Fibroblast of the aortic adventitia (primary cell): Measurements from ENCODE around the gene ATP5PB. TPM values are rescaled to one million over a fixed set of nuclear protein-coding genes. Genes with fewer than 3 reads are reported as not detected.

ENCODE experiments used
- DNase-seq: peaks from one replicate; pipeline ENCODE4 v3.0.0-alpha.2; 2010; ENCODE audit warnings: low read depth
- H3K4me3 ChIP-seq: 2 replicates; pipeline ENCODE4 v1.5.1; 2011; ENCODE audit warnings: low read depth, mild to moderate bottlenecking, control low read depth, low read length, moderate library complexity
- CTCF ChIP-seq: IDR thresholded peaks from 2 replicates; pipeline ENCODE4 v1.5.1; 2011; ENCODE audit warnings: mild to moderate bottlenecking, low read length, control low read depth, inconsistent platforms; ENCODE audit not compliant: insufficient read depth
- total RNA-seq: library from RNA; depleted of rRNA; stranded (reverse); fragments of >200 nt; gene quantifications from 2 replicates; pipeline ENCODE4 v1.2.3, GENCODE V29; 2012; ENCODE audit warnings: low replicate concordance

The ATP5PB gene
- total RNA-seq, 1 donor: 301 TPM

GRCh38 chr1:111488669-111489068, 39.4 kb downstream of the ATP5PB start:
- no peak overlapping the region for H3K4me3 ChIP-seq
- DNase-seq: no peak
- TF ChIP-seq CTCF: no peak

- TF ChIP-seq CTCF: no peak
Measured at GRCh38 chr1:111489604-111490003, 40.3 kb downstream of the ATP5PB start.

GRCh38 chr1:111490220-111490619, 41.0 kb downstream of the ATP5PB start:
- no peak for DNase-seq
- no peak overlapping the region for H3K4me3 ChIP-seq
- TF ChIP-seq CTCF: no peak

More at GRCh38 chr1:111489604-111490003, 40.3 kb downstream of the ATP5PB start:
- DNase-seq: no peak
- H3K4me3 ChIP-seq: no peak overlapping the region

- no peak for DNase-seq
- no peak overlapping the region for H3K4me3 ChIP-seq
- no peak for TF ChIP-seq CTCF
Measured at GRCh38 chr1:111491070-111491469, 41.8 kb downstream of the ATP5PB start.

GRCh38 chr1:111496398-111496797, 47.1 kb downstream of the ATP5PB start:
- no peak for DNase-seq
- TF ChIP-seq CTCF: no peak
- H3K4me3 ChIP-seq: no peak overlapping the region

GRCh38 chr1:111497592-111497991, 48.3 kb downstream of the ATP5PB start:
- TF ChIP-seq CTCF: no peak
- H3K4me3 ChIP-seq: no peak overlapping the region
- no peak for DNase-seq

GRCh38 chr1:111499026-111499785, 49.9 kb downstream of the ATP5PB start:
- H3K4me3 ChIP-seq: no peak overlapping the region
- TF ChIP-seq CTCF: no peak
- DNase-seq: no peak
